ENCODE results near the gene C3orf85. TPM values are rescaled to one million over a fixed set of nuclear protein-coding genes. Genes with fewer than 3 reads are reported as not detected.

The C3orf85 gene
- total RNA-seq, 8 experiments from 2014 or later: 0.61 TPM; not detected in 7

DNA sequence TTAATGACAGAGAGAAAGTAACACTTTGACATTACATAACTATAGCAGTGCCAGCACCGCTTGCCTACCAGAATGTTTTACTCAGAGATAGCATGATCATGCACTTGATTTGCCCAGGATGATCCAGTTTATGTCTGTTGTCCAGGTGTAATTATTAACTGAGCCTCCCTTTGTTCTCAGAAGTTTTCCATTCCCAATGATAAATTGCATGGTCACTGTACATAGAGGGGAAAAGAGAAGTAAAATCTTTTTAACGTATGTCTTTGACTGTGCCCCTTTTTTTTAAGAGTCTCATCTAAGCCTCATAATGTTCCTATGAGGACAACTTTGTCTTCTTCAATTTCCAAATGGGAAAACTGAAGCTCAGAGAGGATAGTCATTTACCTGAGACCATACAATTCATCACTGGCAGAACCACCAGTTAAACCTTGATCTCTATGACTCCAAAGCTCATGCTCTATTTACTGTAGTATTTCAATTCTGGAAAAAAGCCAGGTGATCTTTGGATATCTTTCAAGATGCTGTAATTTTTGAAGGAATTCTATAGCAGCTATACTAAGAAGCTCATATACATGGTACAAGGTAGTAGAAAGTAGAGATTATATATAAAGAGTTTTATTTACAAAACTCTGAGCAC lies 25.1 kb downstream of the C3orf85 start:
- in situ Hi-C loops (cut with MboI; ENCODE audit: low pct_unique_long_range_greater_than_20kb in 2 of 9, low sequenced_read_pairs in 9 of 9, unreplicated experiment in 9 of 9): no loop called here
- WGBS, 10 experiments: 0 to 95% (median 38%) methylated on average over 1 to 2 of the region's 2 CpGs; no CpG with 5 or more reads in 1 of the 10 experiments
- H3K27ac ChIP-seq: no peak overlapping the region
- H3K4me3 ChIP-seq: no peak overlapping the region
- H3K4me1 ChIP-seq (replicated peaks in 1 of 2): peaks cover 0 to 2% of the 10 kb centered on the region in 2 donors
- ATAC-seq (replicated peaks in 6 of 8): no peak

DNA sequence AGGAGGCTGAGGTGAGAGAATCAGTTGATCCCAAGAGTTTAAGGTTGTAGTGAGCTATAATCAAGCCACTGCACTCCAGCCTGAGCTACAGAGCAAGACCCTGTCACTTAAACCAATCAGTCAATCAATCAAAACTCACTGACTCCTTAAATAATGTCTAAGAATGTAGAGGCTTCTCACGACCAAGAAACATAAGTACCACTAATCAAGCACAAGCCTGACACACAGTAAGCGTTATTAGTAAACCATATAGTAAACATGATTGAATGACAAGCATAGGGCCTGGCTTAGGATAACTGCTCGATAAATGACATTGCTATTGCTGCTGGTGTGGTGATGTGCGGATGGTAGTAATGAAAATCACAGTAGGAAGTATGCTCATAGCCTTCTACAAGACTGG lies 29.4 kb downstream of the C3orf85 start:
- H3K27ac ChIP-seq: no peak overlapping the region
- peaks cover 0 to 2% of the 10 kb centered on the region in 2 donors for H3K4me1 ChIP-seq (replicated peaks in 1 of 2)
- no peak overlapping the region for H3K4me3 ChIP-seq
- WGBS, 10 experiments: 17 to 100% (median 84%) methylated on average over 1 to 4 of the region's 4 CpGs; no CpG with 5 or more reads in 1 of the 10 experiments
- ATAC-seq (replicated peaks in 6 of 8): no peak
- in situ Hi-C loops (cut with MboI; ENCODE audit: low pct_unique_long_range_greater_than_20kb in 2 of 9, low sequenced_read_pairs in 9 of 9, unreplicated experiment in 9 of 9): no loop called here

DNA sequence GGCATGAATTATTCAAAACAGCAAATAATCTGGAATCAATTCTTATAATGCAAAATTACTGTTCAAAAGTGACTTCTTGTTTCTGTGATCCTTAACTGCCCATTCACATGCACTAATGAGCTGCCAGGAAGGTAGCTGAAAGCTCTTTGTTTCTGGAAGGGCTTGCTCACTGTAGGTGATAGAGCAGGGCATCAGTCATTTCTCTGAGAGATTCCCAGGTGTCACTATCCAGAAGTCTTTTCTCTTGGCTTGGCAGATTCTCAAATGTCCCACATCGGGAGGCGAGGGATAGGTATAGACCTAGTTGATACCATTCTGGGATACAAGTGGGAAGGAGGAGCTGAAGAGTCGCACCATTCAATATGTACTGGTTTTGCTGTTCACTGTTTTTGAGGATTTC lies 35.0 kb downstream of the C3orf85 start:
- no peak overlapping the region for H3K4me3 ChIP-seq
- 36 to 100% (median 77%) methylated on average over 1 to 3 of the region's 3 CpGs; no CpG with 5 or more reads in 4 of the 10 experiments for WGBS, 10 experiments
- H3K27ac ChIP-seq: no peak overlapping the region
- in situ Hi-C loops (cut with MboI; ENCODE audit: low pct_unique_long_range_greater_than_20kb in 2 of 9, low sequenced_read_pairs in 9 of 9, unreplicated experiment in 9 of 9): no loop called here
- H3K4me1 ChIP-seq (replicated peaks in 1 of 2): no peaks in the 10 kb centered on the region
- no peak for ATAC-seq (replicated peaks in 6 of 8)

DNA sequence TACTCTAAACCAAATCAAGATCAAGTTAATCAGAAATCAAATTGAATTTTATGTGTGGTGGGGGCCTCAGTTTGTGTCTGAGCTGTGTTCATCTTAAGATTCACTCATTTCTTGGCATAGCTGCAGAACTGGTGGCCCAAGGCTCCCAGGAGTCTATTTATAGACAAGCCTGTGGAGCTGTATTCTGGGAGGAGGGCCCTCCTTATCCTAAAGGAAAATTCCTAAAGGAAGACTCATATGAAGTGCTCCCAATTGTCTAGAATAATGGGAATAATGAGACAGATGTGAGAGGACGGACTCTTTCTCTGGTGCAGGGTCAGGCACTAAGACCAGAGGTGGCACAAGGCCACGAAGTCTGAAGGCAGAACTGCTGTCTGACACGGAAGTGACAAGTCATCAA lies 38.9 kb downstream of the C3orf85 start:
- Histone ChIP-seq H3K4me1 (replicated peaks in 1 of 2) (peaks cover 5 to 9% of the 10 kb centered on the region in 2 donors), H3K27ac (no peak overlapping the region), H3K4me3 (no peak overlapping the region)
- no peak for ATAC-seq (replicated peaks in 6 of 8)
- in situ Hi-C loops (cut with MboI; ENCODE audit: low pct_unique_long_range_greater_than_20kb in 2 of 9, low sequenced_read_pairs in 9 of 9, unreplicated experiment in 9 of 9): no loop called here
- 0 to 100% (median 75%) methylated on average over 1 to 3 of the region's 3 CpGs; no CpG with 5 or more reads in 2 of the 10 experiments for WGBS, 10 experiments

DNA sequence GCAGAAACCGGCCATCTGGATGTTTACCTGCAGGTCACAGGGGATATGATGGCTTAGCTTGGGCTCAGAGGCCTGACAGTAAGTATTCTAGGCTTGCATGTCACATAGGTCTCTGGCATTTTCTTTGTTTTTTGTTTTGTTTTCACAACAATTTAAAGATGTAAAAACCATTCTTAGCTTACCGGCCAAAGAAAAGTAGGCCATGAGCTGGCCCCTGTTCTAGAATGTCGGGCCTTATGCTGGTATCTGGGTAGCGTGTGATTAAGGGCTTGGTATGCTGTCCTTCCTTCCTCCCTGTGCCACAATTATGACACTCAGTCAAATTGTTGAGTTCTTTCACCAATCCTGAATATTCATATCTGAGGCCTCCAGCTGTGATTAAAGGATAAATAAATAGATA lies 40.2 kb downstream of the C3orf85 start:
- Histone ChIP-seq H3K4me3 (no peak overlapping the region), H3K27ac (no peak overlapping the region), H3K4me1 (replicated peaks in 1 of 2) (peaks cover 5 to 9% of the 10 kb centered on the region in 2 donors)
- in situ Hi-C loops (cut with MboI; ENCODE audit: low pct_unique_long_range_greater_than_20kb in 2 of 9, low sequenced_read_pairs in 9 of 9, unreplicated experiment in 9 of 9): no loop called here
- 14 to 100% (median 69%) methylated on average over 1 to 4 of the region's 4 CpGs; no CpG with 5 or more reads in 2 of the 10 experiments for WGBS, 10 experiments
- ATAC-seq (replicated peaks in 6 of 8): no peak

DNA sequence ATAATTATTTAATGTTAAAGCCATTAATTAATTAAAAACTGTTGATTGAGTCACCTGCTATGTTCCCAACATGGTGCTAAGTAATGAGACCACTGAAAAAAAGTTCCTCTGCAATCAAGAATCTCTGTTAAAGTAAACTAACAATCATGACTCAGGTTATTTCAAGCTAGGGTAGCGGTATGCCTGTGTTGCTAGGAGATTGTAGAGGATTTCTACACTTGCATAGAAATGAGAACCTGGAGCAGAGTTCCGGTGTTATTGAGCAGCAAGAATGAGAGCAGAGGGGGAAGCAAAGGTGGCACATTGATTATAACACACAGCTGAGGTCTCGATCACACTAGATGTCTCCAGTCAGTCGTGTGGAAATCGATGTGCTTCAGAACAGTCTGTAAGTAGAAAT lies 41.4 kb downstream of the C3orf85 start:
- H3K27ac ChIP-seq: peak overlapping the region in 1 of 2 donors; percentile 31
- ATAC-seq (replicated peaks in 6 of 8): peak in 5 of 8 experiments; percentile 65 to 84 (median 67)
- 0 to 83% (median 53%) methylated on average over 1 to 5 of the region's 5 CpGs; no CpG with 5 or more reads in 2 of the 10 experiments for WGBS, 10 experiments
- H3K4me1 ChIP-seq (replicated peaks in 1 of 2): peaks cover 5 to 9% of the 10 kb centered on the region in 2 donors
- no peak overlapping the region for H3K4me3 ChIP-seq
- in situ Hi-C loops (cut with MboI; ENCODE audit: low pct_unique_long_range_greater_than_20kb in 2 of 9, low sequenced_read_pairs in 9 of 9, unreplicated experiment in 9 of 9): no loop called here

DNA sequence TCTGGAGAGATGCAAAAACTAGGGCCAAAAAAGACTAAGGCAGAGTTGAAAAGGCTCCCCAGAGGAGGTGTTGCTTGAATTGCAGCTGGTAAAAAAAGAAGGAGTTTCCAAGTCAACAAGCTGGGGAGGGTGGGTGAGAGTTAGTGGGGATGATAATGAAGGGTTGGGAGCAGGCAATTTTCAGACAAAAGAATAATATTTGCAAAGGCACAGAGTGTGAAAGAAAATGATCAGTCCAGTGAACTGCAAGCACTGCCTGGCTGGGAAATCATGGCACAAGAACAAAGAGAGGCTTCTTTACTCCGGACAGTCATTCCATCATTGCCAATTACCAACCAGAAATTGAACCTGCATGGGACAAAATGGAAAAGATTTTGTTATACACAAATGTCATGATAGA lies 42.2 kb downstream of the C3orf85 start:
- WGBS, 10 experiments: 0 to 57% (median 17%) methylated on average over 1 of the region's 1 CpG; no CpG with 5 or more reads in 5 of the 10 experiments
- Histone ChIP-seq H3K27ac (no peak overlapping the region), H3K4me1 (replicated peaks in 1 of 2) (peaks cover 5 to 9% of the 10 kb centered on the region in 2 donors), H3K4me3 (no peak overlapping the region)
- peak in 5 of 8 experiments; percentile 79 to 93 (median 86) for ATAC-seq (replicated peaks in 6 of 8)
- in situ Hi-C loops (cut with MboI; ENCODE audit: low pct_unique_long_range_greater_than_20kb in 2 of 9, low sequenced_read_pairs in 9 of 9, unreplicated experiment in 9 of 9): no loop called here

DNA sequence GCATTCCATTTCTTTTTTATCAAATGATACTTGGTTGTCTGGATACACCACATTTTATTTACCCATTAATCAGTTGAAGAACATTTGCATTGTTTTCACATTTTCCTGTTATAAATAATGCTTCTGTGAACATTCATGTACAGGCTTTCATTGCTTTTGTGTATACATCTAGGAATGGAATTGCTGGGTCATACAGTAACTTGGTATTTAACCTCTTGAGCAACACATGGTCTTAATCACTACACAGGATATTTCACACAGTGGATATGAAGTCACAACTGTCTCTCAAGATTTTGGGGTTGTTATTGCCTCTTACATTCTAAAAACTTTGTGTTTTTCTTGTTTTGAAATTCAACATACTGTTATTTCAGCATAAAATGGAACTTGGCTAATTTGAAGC lies 48.2 kb downstream of the C3orf85 start:
- no peak for ATAC-seq (replicated peaks in 6 of 8)
- in situ Hi-C loops (cut with MboI; ENCODE audit: low pct_unique_long_range_greater_than_20kb in 2 of 9, low sequenced_read_pairs in 9 of 9, unreplicated experiment in 9 of 9): no loop called here
- Histone ChIP-seq H3K27ac (no peak overlapping the region), H3K4me3 (no peak overlapping the region), H3K4me1 (replicated peaks in 1 of 2) (peaks cover 8 to 9% of the 10 kb centered on the region in 2 donors)

DNA sequence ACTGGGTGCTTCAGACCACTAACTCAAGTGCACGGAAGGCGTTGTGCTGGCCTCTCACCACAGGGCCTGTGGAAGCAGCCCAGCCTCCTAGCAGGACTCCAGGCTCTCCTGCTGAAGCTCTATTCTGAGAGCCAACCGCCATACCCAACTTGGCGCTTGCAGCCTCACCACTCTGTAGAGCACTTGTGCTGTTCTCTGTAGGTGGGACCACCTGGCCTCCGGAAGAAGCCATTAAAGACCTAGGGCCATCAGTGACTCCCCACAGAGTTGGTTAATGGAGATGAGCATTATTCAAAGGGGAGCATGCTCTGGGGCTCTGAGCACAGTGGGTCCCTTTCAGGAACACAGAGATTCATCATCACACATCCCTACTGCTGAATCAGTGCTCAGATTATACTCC lies 50.9 kb downstream of the C3orf85 start:
- no peak for ATAC-seq (replicated peaks in 6 of 8)
- in situ Hi-C loops (cut with MboI; ENCODE audit: low pct_unique_long_range_greater_than_20kb in 2 of 9, low sequenced_read_pairs in 9 of 9, unreplicated experiment in 9 of 9): no loop called here
- 50 to 100% (median 80%) methylated on average over 1 to 3 of the region's 5 CpGs; no CpG with 5 or more reads in 3 of the 10 experiments for WGBS, 10 experiments
- Histone ChIP-seq H3K4me1 (replicated peaks in 1 of 2) (peaks cover 9 to 13% of the 10 kb centered on the region in 2 donors), H3K27ac (no peak overlapping the region), H3K4me3 (no peak overlapping the region)

DNA sequence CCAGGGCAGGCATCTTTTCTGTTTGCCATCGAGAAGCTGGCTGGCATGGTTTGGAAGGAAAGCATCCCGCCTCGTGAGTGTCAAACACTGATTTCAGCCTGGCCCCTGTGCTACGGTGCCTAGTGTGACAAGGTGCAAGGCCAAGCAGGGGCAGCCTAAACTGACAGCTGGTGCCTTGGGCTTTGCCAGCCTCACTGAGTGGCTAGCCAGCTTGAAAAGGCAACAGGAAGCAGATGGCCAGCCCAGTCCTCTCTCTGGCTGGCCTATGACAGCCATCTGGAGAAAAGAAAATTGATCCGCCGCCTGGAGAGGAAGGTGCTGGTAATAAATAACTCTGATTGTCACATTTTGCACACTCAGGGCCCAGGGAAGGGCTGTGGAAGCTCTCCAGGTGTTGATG lies 52.2 kb downstream of the C3orf85 start:
- peak in 5 of 8 experiments; percentile 50 to 90 (median 67) for ATAC-seq (replicated peaks in 6 of 8)
- Histone ChIP-seq H3K27ac (peak overlapping the region; percentile 11 to 51), H3K4me3 (no peak overlapping the region), H3K4me1 (replicated peaks in 1 of 2) (peaks cover 9 to 13% of the 10 kb centered on the region in 2 donors)
- in situ Hi-C loops (cut with MboI; ENCODE audit: low pct_unique_long_range_greater_than_20kb in 2 of 9, low sequenced_read_pairs in 9 of 9, unreplicated experiment in 9 of 9): no loop called here
- WGBS, 10 experiments: 8 to 47% (median 33%) methylated on average over 1 to 4 of the region's 6 CpGs; no CpG with 5 or more reads in 5 of the 10 experiments

DNA sequence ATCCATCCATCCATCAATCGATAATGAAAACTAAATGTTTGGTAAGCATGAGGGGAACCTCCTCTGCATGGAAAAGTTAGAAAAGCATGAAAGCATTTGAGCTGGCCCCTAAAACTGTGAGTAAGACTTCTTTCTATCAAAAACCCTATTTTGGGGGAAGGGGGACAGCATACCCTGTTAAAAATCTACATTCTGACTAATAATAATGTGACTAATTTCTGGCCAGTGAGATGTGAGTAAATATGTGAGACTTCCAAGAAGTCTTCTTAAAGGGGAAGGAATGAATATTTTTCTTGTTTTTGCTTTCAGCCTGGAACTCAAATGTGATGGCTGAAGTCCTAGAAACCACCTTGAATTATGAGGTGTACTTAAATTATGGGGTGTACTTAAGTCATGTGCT lies 54.9 kb downstream of the C3orf85 start:
- Histone ChIP-seq H3K4me1 (replicated peaks in 1 of 2) (peaks cover 13 to 14% of the 10 kb centered on the region in 2 donors), H3K4me3 (no peak overlapping the region), H3K27ac (no peak overlapping the region)
- in situ Hi-C loops (cut with MboI; ENCODE audit: low pct_unique_long_range_greater_than_20kb in 2 of 9, low sequenced_read_pairs in 9 of 9, unreplicated experiment in 9 of 9): no loop called here
- no peak for ATAC-seq (replicated peaks in 6 of 8)
- WGBS, 10 experiments: 0 to 100% (median 88%) methylated on average over 1 of the region's 1 CpG; no CpG with 5 or more reads in 5 of the 10 experiments

DNA sequence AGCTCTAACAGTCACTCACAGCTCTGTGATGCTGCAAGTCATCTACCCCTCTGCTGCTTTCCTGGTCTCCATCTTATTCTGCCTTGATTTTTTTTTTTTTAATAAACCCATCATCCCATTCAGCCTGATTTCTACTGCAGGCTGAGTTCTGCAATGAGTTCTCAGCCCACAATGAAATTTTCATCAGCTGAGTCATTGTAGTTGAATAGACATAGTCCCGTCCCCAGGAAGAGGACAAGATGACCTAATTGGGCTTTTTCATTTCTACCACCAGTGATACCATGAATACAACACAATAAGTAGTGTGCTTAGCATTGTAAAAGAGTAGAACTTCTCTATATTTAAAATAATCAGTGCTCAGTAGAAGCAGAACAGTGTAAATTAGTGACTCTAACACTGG lies 59.3 kb downstream of the C3orf85 start:
- peaks cover 0 to 4% of the 10 kb centered on the region in 2 donors for H3K4me1 ChIP-seq (replicated peaks in 1 of 2)
- WGBS, 10 experiments: 0 to 50% (median 20%) methylated on average over 1 of the region's 1 CpG; no CpG with 5 or more reads in 4 of the 10 experiments
- ATAC-seq (replicated peaks in 6 of 8): peak in 5 of 8 experiments; percentile 81 to 98 (median 86)
- H3K4me3 ChIP-seq: no peak overlapping the region
- in situ Hi-C loops (cut with MboI; ENCODE audit: low pct_unique_long_range_greater_than_20kb in 2 of 9, low sequenced_read_pairs in 9 of 9, unreplicated experiment in 9 of 9): no loop called here
- H3K27ac ChIP-seq: no peak overlapping the region

All from motor neuron (in vitro differentiated cells).